ENCODE results near the gene BBS5. TPM values are rescaled to one million over a fixed set of nuclear protein-coding genes. Genes with fewer than 3 reads are reported as not detected.

Gene BBS5
- polyA plus RNA-seq, 1 donor from 2014 or later: 9.1 TPM

DNA sequence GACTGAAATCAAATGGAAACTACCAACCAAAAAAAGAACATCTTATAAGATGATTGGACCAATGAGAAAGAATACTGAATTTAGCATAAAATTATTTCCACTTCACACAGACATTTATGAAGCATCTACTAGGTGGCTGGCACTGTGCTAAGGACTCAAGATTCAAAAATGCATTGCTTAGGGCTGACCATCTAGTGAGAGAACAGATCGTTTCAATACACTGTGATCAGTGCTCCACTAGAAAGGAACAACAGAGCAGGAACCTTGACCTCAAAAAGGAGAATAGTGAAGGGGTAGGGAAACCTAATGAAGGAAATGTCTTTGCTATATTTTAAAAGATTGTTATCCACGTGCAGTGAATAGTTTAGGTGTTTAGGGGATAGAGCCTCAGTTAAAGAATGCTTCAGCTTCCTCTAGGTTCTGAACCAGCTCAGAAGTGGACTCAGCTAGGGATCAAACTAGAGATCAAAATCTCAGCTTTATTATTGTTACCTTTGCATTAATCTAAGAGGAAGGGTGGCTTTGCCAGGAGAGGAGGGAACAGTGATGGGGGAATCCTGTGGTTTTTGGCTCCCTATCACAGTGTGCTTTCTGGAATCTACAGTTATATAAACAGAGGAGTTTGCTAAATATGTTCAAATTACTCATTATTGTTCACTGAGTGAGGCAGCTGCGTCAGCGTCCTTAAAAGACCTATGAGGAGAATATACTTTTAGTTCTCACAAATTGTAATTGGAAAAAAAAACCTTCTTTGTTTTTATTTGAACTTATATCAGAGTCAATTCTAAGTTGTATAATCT, 16.2 kb upstream of the BBS5 start:
- no peak overlapping the region for H3K9ac ChIP-seq (ENCODE audit: low read length)
- no peaks in the 10 kb centered on the region for H3K27me3 ChIP-seq (ENCODE audit: insufficient read depth, low read depth, low read length)
- no peak overlapping the region for H3K4me3 ChIP-seq (ENCODE audit: low read length)
- H3F3A ChIP-seq (ENCODE audit: insufficient read depth, low read length, poor library complexity, severe bottlenecking): no peaks in the 10 kb centered on the region
- no peaks in the 10 kb centered on the region for H3K9me3 ChIP-seq (ENCODE audit: low read length)
- TF ChIP-seq EP300 (conservative IDR thresholded peaks at IDR 0.05; ENCODE audit: poor library complexity, severe bottlenecking): no peak
- no peak for TF ChIP-seq MXI1 (conservative IDR thresholded peaks at IDR 0.05; ENCODE audit: poor library complexity, severe bottlenecking)
- no peak for TF ChIP-seq SMC3 (conservative IDR thresholded peaks at IDR 0.05; ENCODE audit: poor library complexity)
- TF ChIP-seq, protein P1, sequence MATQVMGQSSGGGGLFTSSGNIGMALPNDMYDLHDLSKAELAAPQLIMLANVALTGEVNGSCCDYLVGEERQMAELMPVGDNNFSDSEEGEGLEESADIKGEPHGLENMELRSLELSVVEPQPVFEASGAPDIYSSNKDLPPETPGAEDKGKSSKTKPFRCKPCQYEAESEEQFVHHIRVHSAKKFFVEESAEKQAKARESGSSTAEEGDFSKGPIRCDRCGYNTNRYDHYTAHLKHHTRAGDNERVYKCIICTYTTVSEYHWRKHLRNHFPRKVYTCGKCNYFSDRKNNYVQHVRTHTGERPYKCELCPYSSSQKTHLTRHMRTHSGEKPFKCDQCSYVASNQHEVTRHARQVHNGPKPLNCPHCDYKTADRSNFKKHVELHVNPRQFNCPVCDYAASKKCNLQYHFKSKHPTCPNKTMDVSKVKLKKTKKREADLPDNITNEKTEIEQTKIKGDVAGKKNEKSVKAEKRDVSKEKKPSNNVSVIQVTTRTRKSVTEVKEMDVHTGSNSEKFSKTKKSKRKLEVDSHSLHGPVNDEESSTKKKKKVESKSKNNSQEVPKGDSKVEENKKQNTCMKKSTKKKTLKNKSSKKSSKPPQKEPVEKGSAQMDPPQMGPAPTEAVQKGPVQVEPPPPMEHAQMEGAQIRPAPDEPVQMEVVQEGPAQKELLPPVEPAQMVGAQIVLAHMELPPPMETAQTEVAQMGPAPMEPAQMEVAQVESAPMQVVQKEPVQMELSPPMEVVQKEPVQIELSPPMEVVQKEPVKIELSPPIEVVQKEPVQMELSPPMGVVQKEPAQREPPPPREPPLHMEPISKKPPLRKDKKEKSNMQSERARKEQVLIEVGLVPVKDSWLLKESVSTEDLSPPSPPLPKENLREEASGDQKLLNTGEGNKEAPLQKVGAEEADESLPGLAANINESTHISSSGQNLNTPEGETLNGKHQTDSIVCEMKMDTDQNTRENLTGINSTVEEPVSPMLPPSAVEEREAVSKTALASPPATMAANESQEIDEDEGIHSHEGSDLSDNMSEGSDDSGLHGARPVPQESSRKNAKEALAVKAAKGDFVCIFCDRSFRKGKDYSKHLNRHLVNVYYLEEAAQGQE (IDR thresholded peaks at IDR 0.05; ENCODE audit: borderline replicate concordance): no peak
- no peak for TF ChIP-seq EZH2 (IDR thresholded peaks at IDR 0.05; ENCODE audit: borderline replicate concordance, insufficient read depth, low read length, poor library complexity, severe bottlenecking)
- no peak for TF ChIP-seq RAD21 (conservative IDR thresholded peaks at IDR 0.05)
- TF ChIP-seq, protein P2, sequence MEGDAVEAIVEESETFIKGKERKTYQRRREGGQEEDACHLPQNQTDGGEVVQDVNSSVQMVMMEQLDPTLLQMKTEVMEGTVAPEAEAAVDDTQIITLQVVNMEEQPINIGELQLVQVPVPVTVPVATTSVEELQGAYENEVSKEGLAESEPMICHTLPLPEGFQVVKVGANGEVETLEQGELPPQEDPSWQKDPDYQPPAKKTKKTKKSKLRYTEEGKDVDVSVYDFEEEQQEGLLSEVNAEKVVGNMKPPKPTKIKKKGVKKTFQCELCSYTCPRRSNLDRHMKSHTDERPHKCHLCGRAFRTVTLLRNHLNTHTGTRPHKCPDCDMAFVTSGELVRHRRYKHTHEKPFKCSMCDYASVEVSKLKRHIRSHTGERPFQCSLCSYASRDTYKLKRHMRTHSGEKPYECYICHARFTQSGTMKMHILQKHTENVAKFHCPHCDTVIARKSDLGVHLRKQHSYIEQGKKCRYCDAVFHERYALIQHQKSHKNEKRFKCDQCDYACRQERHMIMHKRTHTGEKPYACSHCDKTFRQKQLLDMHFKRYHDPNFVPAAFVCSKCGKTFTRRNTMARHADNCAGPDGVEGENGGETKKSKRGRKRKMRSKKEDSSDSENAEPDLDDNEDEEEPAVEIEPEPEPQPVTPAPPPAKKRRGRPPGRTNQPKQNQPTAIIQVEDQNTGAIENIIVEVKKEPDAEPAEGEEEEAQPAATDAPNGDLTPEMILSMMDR (IDR thresholded peaks at IDR 0.05; ENCODE audit: poor library complexity, severe bottlenecking): no peak
- TF ChIP-seq TAF1 (IDR thresholded peaks at IDR 0.05; ENCODE audit: low read depth): no peak
- no peaks in the 10 kb centered on the region for H3K36me3 ChIP-seq (ENCODE audit: insufficient read depth, low read length)
- no peak overlapping the region for H3K27ac ChIP-seq (ENCODE audit: low read length)
- no peaks in the 10 kb centered on the region for H3K9me2 ChIP-seq (ENCODE audit: insufficient read depth, low read length)
- no peak overlapping the region for H3K4me2 ChIP-seq (ENCODE audit: low read length)
- no peaks in the 10 kb centered on the region for H4K20me1 ChIP-seq (ENCODE audit: insufficient read depth)
- H2AFZ ChIP-seq (ENCODE audit: low read depth, low read length): no peak overlapping the region
- H3K79me2 ChIP-seq (replicated peaks; ENCODE audit: insufficient read depth, low read length): no peaks in the 10 kb centered on the region

DNA sequence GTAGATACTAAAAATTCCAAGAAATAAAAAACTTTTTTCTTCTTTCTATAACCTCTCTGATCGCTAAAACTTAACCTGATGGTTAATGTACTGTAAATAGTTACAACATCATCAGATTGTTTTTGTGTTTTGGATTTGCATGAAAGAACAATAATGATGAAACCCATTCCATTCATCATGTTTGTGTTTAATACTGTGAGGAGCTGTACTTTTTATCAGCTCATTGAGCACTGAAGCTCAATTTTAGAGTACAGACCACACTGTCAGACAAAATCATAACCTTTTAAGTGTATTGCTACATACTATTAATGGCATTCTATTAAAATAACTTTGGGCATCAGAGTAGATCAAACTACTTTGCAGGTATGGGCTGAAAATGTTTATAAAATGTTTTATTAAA, 14.8 kb upstream of the BBS5 start:
- no peak overlapping the region for H3K27ac ChIP-seq (ENCODE audit: low read length)
- no peak overlapping the region for H2AFZ ChIP-seq (ENCODE audit: low read depth, low read length)
- H3F3A ChIP-seq (ENCODE audit: insufficient read depth, low read length, poor library complexity, severe bottlenecking): no peaks in the 10 kb centered on the region
- no peak overlapping the region for H3K9ac ChIP-seq (ENCODE audit: low read length)
- no peaks in the 10 kb centered on the region for H3K27me3 ChIP-seq (ENCODE audit: insufficient read depth, low read depth, low read length)
- TF ChIP-seq, protein P1 (IDR thresholded peaks at IDR 0.05; ENCODE audit: borderline replicate concordance): no peak
- TF ChIP-seq TAF1 (IDR thresholded peaks at IDR 0.05; ENCODE audit: low read depth) (no peak), EP300 (conservative IDR thresholded peaks at IDR 0.05; ENCODE audit: poor library complexity, severe bottlenecking) (no peak), RAD21 (conservative IDR thresholded peaks at IDR 0.05) (no peak), EZH2 (IDR thresholded peaks at IDR 0.05; ENCODE audit: borderline replicate concordance, insufficient read depth, low read length, poor library complexity, severe bottlenecking) (no peak), POLR2AphosphoS5 (IDR thresholded peaks at IDR 0.05) (no peak), MXI1 (conservative IDR thresholded peaks at IDR 0.05; ENCODE audit: poor library complexity, severe bottlenecking) (no peak)
- TF ChIP-seq, protein P2 (IDR thresholded peaks at IDR 0.05; ENCODE audit: poor library complexity, severe bottlenecking): no peak
- H3K79me2 ChIP-seq (replicated peaks; ENCODE audit: insufficient read depth, low read length): no peaks in the 10 kb centered on the region
- no peaks in the 10 kb centered on the region for H4K20me1 ChIP-seq (ENCODE audit: insufficient read depth)
- H3K9me2 ChIP-seq (ENCODE audit: insufficient read depth, low read length): no peaks in the 10 kb centered on the region
- H3K4me2 ChIP-seq (ENCODE audit: low read length): no peak overlapping the region
- no peaks in the 10 kb centered on the region for H3K9me3 ChIP-seq (ENCODE audit: low read length)
- H3K36me3 ChIP-seq (ENCODE audit: insufficient read depth, low read length): no peaks in the 10 kb centered on the region
- H3K4me3 ChIP-seq (ENCODE audit: low read length): no peak overlapping the region

Data from neural cell (in vitro differentiated cells).